ENCODE measurements around the gene EXOSC9.
"Not testable (repeated sequence)": the region's sequence is repeated elsewhere in the genome, so short reads cannot be mapped to it uniquely, and the experiment has no call there.

The EXOSC9 gene, protein sequence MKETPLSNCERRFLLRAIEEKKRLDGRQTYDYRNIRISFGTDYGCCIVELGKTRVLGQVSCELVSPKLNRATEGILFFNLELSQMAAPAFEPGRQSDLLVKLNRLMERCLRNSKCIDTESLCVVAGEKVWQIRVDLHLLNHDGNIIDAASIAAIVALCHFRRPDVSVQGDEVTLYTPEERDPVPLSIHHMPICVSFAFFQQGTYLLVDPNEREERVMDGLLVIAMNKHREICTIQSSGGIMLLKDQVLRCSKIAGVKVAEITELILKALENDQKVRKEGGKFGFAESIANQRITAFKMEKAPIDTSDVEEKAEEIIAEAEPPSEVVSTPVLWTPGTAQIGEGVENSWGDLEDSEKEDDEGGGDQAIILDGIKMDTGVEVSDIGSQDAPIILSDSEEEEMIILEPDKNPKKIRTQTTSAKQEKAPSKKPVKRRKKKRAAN

DNA sequence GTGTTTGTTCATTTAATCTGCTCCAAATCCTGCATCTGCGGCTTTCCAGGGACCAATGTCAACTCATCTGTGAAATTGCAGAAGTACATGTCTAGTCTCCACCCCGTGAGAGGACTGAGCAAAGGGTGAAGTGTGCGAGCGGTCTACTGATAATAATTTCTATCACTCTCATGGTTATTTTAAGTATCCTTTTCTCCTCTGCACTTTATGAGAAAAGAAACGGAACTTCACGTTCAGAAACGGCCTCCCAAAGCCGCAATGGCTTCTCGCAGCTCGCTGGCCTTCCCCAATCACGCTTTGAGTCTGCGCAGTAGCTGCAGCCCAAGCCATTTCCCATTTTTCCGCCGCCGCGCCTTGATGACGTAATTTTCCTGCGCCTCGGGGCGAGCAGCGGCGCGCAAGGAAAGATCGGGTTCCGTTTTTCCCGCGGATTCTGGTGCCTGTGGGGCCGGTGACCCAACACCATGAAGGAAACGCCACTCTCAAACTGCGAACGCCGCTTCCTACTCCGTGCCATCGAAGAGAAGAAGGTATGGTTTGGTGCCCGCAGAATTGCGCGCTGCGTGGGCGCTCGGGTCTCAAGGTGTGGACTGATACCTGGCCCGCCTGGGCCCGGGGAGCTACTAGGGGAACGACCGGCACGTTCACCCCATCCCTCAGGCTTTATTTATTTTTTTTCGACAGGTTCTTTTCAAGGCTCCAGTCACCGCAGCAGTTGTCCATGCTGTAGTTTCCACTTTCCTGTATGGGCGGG is at the start of gene EXOSC9:
EXOSC9 (plus strand) TSS at position 363 of the 754 bp plus-strand sequence; CDS start at position 465, 102 bp downstream.
- peak; percentile 72 for DNase-seq

DNA sequence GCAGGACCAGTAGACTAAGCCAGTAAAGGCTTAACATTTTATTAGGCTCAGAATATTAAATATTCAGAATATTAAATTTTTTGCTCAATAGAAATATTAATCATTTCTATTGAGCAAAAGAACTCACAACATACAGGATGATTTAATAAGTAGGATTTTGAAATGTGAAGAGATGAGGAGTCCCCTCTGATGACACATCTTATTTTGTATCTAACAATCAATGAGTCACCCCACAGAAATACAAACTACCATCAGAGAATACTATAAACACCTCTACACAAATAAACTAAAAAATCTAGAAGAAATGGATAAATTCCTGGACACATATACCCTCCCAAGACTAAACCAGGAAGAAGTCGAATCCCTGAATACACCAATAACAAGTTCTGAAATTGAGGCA is 49.0 kb upstream of the EXOSC9 start:
- not testable (repeated sequence) for DNase-seq

DNA sequence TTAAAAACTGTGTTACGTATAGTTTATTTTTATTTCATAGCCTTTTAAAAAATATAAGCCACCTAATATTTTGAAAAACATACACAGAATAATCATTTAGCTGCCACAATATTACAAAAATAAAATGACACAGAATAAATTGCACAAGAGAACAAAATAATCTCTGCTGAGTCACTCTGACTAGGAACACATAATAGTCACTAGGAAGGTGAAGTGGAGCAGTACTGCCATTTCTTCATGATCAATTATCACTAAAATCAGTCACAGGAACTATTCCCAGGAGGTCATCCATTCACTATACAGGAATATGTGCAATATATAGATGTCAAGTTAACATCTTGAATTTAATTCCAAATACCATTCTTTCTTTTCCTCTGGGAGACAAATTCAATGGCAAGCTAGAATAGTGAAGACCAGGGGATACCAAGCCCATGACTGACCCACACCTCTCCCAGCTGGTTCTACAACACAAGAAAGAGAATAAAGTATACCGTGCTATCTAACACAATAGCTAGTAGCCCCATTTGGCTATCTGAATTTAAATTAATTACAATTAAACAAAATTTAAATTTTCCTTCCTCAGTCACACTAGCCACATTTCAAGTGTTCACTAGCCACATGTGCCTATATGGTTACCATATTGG is 42.1 kb upstream of the EXOSC9 start:
- DNase-seq = no peak

DNA sequence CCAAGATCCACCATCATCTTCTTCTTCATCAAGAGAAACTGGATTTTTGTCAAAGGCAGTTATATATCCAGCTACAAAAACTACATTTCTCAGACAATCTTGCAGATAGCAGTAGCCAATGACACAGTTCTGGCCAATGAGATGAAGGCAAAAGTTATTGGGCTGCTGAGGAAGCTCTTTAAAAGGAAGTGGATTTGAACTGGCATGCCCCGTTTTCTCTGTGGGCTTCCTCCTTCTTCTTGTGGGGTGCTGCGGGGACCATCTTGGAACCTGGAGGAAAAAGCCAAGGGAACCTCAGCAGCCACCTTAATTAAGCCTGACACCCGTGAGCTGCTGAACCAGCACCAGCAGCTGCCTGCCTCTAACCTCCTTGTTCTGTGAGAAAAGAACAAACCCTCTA is 40.9 kb upstream of the EXOSC9 start:
- no peak for DNase-seq

GRCh38 chr4:121764303-121764701 is 36.8 kb upstream of the EXOSC9 start:
- DNase-seq = no peak

GRCh38 chr4:121764702-121765367 is 36.3 kb upstream of the EXOSC9 start, which contains the start of gene SMIM43:
SMIM43 (minus strand) TSS chr4:121765164; CDS start chr4:121765105, 59 bp downstream.
- DNase-seq = no peak

DNA sequence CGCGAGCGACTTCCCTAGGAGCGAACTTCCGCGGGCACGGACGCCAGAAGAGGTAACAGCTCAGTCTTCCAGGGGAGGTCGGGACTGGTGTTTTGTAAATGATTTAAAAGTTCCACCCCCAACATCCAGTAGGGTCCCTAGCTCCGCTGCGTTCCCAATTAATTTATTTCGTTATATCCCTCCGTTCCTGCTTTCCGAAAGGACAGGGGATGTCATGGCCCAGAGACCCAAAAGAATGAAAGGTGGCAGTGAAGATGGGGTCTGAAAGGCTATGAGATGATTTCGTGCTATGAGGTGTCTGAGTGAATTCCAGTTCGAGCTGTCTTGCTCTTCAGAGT is 35.8 kb upstream of the EXOSC9 start:
- DNase-seq = no peak

DNA sequence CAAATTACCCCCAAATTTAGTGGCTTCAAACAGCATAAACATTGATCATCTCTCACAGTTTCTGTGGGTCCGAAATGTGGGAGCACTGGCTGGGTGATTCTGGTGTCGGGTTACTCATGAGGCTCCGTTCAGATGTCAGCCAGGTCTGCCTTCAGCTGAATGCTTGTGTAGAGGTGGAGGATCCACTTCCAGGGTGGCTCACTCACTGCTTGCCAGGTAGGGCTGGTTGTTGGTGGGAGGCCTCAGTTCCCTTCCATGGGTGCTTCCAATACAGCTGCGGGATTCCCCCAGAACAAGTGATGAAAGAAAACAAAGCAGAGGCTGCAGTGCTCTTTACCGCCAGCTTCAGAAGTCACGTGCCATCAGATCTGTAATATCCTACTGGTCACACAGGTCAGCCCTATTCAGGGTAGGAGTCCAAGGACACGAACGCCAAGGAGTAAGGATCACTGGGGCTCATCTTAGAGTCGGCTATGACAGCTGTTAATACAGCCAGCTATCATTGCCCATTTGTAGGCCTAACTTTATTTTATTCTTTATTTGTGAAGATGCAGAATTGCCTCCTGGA is 35.1 kb upstream of the EXOSC9 start:
- no peak for DNase-seq

- no peak for DNase-seq
Observed at GRCh38 chr4:121767166-121767565, 34.0 kb upstream of the EXOSC9 start.

GRCh38 chr4:121769341-121769740 is 31.8 kb upstream of the EXOSC9 start:
- no peak for DNase-seq

DNA sequence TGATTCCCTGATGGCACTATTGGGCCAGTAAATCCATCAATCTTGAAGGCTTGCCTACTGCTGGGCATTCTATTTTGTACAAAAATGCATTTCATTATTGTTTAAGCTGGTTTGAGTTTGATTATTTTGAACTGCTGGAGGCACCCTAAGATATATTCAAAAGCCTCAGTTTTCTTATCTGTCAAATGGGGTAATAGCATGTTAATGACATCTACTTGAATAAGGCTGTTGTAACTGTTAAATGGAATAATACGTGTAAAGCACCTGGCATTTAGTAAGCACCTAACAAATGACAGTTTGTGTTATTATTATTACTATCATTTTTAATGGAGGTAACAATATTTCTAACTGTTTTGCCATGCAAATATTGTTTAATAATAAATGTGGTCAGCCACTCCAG is 29.3 kb upstream of the EXOSC9 start:
- DNase-seq = no peak

DNA sequence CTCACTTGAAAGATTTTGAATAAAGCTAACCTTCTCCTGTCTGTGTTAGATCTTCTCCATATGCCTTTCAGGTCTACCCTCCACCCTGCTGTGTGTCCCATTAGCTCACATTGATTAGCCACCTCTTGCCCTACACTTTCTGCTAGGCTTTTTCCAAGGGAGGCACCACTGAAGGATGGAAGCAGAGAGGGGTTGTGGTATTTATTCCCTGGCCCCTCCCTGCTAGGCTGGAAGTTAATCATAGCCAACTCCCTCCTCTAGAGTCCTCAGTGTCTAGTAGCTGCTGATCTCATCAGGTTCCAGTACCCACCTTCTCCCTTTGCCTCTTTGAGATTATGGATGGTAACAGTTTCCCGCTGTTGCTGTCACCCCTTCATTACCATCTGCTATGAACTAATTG is 27.2 kb upstream of the EXOSC9 start:
- DNase-seq = no peak

DNA sequence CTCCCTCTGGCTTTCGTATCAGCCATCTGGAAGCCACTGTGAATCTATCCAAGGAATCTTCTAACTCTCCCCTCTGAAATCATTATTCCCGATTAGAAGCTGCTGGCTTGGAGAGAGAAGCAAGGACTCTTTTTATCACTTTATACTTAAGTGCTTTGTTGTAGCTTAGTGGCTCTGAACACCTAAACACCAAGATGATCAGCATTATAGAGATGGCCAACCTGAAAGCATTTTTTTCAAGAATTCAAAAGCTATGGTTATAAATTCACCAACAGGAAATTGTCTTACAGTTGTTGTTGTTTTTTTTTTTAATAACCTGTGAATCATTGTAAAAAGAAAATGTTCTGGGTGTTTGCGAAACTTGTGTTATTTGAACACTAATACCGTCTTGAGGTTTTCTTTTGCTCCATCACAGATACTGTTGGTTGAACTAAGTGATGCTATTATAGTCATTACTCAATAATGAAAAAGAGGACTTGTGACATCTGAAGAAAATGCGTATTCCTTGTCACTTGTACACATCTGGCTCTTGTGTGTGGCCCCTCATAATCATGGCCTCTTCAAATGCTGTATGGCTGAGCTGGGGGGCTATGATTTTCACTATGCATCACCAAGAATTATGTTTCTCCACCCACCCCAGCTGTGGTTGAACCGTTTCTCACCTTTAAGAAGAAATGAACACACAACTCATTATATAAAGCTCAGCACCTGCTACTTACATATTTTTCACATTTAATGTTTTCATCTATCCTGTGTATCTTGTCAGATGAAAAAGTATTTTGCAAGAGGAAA is 24.3 kb upstream of the EXOSC9 start:
- no peak for DNase-seq

- no peak for DNase-seq
Observed at GRCh38 chr4:121777625-121778024, 23.5 kb upstream of the EXOSC9 start.

- no peak for DNase-seq
Observed at GRCh38 chr4:121778991-121779628, 22.0 kb upstream of the EXOSC9 start.

- no peak for DNase-seq
Observed at GRCh38 chr4:121783210-121783609, 17.9 kb upstream of the EXOSC9 start.

DNA sequence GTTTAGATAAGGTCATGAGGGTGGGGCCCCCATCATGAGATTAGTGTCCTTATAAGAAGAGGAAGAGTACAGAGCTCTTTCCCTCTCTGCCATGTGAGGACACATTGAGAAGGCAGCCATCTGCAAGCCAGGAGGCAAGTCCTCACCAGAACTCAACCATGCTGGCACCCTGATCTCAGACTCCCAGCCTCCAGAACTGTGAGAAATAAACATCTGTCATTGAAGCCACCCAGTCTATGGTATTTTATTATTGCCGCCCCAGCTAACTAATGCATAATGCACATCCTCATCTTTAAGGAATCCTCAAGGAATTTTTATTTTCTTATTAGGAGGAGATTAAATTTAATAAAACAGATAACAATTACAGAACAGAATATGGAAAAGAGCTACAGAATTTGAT is 16.7 kb upstream of the EXOSC9 start:
- no peak for DNase-seq

DNA sequence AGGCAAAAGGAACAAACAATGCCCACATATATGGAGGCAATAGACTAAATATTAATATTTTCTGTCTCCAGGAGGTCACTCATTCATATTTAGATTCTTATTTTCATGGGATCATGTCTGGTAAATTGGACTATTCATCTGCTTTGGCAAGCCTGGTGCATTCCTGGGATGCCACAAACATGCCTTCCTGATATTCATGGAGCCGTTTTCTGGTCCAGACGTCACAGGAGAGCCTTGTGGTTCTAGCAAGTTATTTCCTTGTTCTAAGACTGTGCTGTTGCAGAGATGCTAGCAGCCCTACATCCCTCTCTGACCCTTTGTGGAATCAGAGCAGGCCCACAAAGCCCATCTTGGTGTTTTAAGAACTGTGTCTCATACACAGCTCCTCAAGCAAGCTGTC is 16.1 kb upstream of the EXOSC9 start:
- no peak for DNase-seq

DNA sequence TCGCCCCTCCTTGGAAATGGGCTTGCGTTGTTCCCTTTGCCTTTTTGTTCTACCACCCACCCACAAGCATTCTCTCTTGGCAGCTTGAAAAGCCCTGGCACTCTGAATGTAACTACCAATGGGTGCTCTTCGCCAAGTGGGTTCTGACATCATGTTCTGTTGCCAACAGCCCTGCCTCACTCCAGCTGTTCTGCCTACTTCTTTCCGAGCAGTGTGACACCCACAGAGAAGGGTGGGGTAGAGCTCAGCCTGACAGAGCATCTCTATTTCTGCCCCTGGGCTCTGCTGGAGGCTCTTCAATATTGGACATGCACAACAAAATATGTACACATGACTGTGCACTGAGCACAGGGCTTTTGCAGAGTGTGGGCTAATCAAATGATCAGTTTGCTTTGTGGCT is 15.6 kb upstream of the EXOSC9 start:
- no peak for DNase-seq

DNA sequence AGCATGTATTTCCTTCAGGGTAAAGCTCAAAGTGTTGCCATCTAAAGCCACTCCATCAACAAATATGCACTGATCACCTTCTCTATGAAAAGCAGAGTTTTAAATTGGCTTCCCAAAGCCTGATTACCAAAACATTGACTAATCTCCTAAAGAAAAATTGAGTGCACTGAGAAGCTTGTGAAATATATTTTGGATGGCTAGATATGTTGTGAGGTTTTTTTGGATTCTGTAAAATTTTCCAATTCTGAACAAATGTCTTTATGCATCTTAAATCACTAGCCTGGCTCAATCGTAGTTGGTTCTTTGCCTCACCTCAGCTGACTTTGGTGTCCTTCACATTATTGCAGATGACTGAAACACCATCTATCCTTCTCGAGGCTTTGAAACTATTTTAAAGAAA is 14.9 kb upstream of the EXOSC9 start:
- no peak for DNase-seq

- no peak for DNase-seq
Observed at GRCh38 chr4:121788896-121789295, 12.2 kb upstream of the EXOSC9 start.

Data from NCI-H2107 (cell line).